ENCODE measurements around the gene C1QTNF12.

GRCh38 chr1:1204998-1205768 is 41.3 kb downstream of the C1QTNF12 start:
- TF ChIP-seq CTCF (IDR thresholded peaks at IDR 0.05) (no peak), POLR2A (IDR thresholded peaks at IDR 0.05; ENCODE audit: low read depth) (no peak)
